Measurements from ENCODE around the gene HMG20A. TPM values are rescaled to one million over a fixed set of nuclear protein-coding genes. Genes with fewer than 3 reads are reported as not detected.

Gene HMG20A
- total RNA-seq, 1 donor from 2014 or later = 56.3 TPM

DNA sequence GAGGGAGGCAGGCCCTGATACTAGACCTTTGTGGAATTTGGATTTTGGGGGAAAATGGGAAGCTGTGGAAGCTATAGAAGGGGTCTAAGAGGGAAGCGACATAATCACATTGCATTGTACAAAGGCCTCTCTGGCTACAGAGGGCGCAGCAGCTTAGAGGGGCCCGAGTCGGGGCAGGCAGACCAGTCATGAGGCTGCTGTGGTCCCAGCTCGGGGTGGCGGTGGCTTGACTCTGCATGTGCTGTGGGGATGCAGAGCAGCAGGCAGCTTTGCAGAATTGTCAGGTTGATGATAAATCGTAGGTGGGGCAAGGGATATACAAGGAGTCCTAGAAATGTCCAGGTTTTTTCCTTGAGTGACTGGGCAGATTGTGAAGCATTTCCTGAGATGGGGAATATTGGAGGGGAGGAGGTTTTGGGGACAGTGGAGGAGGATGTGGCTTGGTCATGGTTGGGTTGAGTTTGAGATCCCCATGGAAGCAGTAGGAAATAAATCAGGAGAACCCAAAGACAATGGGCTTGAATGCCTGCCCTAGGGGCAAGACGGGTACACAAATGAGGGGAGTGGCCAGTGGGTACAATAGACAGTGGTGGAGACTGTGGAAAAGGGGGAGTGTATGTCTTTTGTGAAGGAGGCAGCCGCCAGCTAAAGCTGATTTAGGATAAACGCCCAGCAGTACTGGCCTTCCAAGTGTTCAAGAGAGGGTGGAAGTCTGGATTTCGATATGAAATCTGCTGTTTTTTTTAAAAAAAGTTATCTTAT lies 94.1 kb downstream of the HMG20A start:
- intact Hi-C loops (cut with micrococcal nuclease) = no loop called here

DNA sequence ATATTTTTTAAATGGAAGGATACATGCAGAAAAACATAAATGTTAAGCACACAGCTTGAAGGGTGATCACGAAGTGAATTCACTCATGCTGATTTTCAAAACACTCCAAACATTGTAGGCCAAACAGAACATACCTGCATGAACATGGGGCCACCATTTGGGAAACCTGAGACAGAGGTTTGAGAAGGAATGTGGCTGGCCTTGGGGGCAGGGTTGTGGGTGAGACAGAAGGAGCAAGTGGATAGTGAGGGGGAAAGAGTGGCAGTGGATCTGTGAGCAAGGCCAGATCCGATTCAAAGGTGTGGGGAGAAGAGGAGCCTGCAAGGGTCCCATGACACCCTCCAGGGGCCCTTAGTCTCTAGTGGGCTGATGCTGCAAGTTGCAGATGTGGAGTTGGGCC lies 94.9 kb downstream of the HMG20A start:
- intact Hi-C loops (cut with micrococcal nuclease) = no loop called here

DNA sequence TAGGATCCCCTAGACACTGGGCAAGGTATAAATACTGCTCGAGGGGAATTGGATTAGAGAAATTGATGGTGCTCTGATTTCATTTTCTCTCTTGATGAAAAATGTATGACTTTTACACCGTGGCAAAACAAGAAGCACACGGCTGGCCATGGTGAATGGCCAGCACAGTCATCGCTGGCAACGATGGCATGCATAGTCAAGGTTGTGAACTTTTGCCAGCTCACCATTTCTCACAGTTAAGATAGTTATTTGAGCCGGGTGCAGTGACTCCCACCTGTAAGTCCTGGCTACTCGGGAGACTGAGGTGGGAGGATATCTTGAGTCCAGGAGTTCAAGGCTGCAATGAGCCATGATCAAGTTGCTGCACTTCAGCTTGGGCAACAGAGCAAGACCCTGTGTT lies 95.4 kb downstream of the HMG20A start:
- intact Hi-C loops (cut with micrococcal nuclease) = no loop called here

DNA sequence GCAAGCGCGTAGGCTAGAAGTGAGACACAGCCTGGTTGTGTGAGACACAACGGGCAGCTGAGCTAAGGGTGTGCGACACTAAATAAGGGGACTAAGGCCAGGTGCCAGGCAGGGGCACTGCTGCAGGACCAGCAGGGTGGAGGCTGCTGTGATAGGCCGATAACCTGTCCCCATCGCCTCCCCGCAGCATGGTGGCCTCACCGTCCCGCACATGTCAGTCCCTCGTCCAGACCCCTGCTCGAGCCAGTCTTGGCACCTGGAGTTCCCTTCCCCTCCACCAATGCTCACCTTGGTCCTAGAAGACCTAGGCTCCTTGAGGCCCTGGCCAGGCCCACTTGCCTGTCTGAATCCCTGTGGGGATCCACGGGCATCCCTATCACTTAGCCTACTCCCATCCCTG lies 96.1 kb downstream of the HMG20A start:
- intact Hi-C loops (cut with micrococcal nuclease) = no loop called here

DNA sequence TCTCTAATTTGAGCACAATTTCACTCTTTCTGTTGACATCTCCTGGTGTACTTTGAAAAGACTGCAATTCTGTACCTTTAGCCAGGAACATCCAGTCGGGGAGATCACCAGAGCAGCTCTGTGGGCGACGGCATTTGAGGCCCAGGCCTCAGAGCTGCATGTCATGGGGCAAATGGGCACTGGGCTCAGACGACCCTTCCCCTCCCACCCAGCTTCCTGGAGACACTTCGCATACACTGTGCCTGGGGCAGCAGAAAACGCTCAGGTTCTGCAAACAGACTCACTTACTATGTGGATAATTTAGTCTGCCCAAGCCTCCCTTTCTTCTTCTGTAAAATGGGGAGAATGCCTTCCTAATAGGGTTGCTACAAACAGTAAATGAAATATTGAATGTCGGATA lies 96.9 kb downstream of the HMG20A start:
- intact Hi-C loops (cut with micrococcal nuclease) = no loop called here

DNA sequence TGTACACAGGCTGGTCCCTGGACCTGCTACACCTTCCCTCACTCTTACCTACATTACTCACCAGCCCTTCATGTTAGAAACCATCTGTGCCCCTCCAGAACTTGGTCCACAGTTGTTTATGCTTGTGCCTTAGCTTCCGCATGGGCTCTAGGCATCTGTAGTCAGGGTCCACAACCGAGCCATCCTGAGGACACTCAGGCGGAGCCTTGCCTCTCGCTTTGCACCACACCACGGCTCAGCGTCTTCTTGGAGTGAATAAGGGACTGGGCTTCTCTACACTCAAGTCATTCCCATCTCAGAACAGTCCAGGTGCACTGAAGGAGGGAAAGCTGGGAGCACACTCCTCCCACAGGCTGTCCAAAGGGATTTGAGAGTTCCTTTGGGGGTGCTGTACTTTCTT lies 97.8 kb downstream of the HMG20A start:
- intact Hi-C loops (cut with micrococcal nuclease) = no loop called here

DNA sequence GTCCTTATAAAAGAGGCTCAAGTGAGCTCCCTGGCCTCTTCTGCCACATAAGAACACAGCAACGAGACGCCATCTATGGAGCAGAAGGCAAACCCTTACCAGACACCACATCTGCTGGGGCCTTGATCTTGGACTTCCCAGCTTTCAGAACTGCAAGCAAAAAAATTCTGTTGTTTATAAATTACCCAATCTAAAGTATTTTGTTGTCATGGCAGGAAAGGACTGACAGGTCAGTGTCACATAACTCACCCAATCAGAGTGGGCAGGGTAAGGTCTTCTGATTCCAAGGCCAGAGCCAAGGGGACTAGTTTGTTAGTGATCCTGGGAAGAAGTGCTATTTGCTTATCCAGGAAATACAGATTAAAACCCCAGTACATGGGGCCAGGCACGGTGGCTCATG lies 98.9 kb downstream of the HMG20A start:
- intact Hi-C loops (cut with micrococcal nuclease) = no loop called here

DNA sequence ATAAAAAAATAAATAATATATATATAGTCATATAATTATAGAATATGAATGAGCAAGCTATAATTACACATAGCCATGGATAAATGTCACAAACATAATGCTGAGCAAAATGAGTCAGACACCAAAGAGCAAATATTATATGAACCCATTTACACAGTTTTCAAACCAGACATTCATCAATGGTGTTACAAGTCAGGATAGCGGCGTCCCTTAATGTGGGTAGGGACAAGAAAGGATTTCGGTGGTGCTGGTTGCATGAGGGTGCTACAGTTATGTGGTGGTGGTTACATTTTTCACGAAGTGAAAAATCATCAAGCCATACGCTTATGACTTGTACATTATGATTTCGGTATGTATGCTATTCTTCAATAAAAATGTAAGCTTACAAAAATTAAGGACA lies 100.5 kb downstream of the HMG20A start:
- intact Hi-C loops (cut with micrococcal nuclease) = no loop called here

DNA sequence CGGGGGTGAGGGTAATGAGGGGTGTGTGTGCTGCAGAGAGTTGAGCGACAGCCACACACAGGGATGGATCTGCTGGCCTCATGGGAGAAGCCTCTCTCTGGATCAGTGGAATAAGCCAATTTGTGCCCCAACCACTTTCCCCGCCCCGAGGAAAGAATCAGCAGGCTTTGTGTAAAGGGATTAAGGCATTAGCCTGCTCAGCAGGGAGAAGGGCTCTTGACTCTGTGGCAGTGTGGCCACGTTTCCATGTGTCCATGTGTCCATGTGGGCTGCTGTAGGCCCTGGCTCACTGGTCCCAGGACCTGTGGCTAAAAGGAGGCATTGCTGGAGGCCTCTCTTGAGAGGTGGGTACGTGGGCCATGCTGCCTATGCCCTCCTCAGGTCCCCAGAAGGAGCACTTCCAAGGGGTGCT lies 104.7 kb downstream of the HMG20A start:
- intact Hi-C loops (cut with micrococcal nuclease) = no loop called here

DNA sequence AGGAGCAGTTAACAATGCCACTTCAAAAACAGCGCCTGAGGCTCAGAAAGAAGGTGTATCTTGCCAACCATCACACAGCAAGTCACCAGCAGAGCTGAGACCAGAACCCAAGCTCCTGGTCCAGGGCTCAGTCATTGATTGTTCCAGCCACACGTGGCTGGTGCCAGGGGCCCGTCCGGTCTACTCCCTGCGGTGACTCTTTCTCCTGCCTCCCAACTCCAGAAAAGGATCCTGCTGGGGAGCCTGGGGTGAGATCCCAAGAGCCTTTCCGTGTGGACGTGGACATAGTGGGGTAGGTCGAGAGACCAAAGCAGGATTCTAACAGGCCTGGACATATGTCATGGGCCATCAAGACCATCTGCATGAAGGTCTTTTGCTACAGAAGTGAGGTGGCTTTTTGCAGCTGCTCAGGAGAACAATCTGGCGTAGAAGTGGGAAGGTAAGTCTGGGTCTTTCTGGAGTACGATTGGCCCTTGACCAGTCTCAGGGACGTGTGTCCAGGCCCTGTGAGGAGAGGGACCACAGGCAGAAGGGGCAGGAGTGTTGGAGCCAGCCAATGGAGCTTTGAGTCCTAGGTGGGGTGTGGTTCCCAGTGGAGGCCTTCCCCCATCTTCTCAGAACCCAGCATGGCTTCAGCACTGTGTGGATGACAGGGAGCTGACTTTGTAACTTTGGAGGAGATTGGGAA lies 105.4 kb downstream of the HMG20A start:
- intact Hi-C loops (cut with micrococcal nuclease) = no loop called here

DNA sequence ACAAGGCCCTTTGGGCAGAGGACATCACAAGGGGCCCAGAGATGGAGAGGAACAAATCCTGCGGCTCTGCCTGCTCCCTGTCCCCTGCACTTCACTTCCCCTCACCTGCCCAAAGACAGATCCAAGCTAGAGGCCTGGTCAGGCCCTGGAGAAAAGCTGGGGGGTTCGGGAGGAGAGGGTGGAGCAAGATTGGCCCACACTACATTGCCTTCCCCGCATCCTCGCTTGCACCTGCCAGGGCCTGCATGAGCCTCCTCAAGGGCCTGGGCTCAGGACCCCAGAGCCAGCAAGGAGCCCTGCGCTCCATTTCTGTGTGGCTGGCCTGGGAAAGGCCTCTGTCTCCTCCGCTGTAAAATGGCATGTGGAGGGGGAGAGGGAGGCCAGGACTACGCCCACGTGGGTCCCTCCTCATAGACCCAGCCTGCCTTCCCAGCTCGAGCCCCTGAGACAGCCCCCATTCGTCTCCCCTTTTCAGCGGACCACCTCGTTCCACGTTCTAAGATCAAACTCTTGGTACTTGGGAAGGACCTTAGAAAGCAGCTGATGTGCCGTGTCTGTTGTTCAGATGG lies 106.0 kb downstream of the HMG20A start:
- intact Hi-C loops (cut with micrococcal nuclease) = no loop called here

DNA sequence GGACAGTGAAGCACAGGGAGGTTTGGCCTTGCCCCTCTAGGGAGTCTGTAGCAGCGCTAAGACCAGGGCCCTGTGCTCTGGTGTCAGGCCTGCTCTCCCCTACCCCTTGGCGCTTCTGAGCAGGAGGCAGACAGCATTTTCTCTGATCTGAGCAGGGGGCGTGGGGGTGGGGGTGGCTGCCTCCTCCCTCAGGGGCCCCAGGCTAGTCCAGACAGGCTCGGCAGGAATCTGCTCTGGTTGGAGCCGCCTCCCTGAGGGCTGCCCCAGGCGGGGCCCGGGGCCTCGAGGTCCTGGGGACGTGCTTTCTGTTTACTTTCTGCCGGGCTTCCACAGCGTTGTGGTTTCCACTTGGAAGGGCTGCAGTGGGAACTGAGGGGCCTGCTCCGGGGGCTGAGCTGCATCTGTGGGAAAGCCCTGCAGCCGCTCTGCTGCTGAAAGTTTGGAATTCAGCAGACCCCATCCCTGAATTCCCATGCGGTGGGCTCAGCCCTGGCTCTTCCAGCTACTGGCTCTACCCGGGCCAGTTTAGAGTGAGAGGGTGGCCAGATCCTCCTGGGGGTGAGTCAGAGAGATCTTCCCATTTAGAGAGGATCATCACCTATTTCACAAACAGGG lies 106.6 kb downstream of the HMG20A start:
- intact Hi-C loops (cut with micrococcal nuclease) = no loop called here

DNA sequence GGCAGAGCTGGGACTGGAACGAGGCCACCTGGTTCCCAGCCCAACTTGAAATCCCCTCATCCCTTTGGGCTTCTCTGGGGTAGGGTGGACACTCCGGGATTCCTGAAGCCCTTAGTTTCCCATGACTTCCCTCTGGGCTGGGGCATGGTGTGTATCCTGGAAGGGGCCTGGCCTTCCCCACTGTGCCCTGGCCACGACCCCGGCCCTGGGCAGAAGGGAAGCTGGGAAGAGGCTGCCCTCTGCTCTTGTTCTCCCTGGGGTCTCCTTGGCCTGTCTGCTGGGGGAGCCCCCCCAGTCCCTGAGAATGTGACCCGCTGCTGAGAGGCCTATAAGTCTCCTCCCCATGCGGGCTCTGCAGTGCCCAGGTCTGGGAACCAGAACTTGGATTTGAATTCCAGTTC lies 107.1 kb downstream of the HMG20A start:
- intact Hi-C loops (cut with micrococcal nuclease) = no loop called here

DNA sequence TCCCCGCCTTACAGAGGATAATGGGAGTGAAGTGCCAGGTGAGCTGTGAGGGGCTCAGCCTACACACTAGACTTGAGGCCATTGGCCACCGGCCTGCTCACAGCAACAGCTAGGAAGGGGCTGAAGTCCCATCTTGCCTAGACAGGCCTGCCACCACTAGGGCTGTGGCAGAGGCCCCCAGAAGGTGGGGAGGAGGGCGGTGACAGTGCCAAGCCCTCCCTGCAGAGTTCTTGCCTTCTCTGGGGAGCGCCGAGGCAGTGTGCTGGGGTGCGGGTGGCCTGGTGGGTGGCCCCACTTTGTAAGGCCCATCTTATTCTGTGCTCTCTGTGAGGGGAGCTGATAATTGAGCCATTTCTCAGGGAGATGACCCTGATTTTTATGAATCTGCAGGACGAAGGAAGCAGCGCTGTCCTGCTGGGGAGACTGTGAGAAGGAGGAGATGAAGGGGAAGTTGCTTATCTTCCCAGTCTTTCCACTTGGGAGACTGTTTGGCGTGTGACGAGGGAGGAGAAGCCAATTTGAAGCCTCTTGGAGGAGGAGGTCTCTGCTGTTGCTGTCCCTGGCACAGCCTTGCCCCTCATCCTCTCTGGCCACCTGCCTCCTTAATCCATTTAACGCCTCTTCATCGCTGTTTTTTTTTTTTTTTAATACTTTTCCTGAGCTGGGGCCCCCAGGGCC lies 107.7 kb downstream of the HMG20A start:
- intact Hi-C loops (cut with micrococcal nuclease) = no loop called here

DNA sequence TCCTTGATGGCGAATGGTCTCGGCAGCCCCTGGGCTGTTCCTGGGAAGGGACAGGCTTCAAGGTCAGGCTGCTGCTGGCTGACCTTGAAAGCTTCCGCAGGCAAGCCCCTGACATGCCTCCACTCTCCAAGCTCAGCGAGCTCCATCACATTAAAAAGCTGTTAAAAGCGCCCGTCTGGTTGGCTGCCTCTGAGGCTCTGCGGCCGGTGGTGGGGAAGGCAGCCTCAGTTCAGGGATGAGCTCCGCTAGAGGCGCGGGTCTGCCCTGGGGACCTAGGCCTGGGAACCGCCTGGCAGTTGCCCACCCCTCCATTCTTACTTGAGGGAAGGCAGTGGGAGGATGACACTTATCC lies 108.3 kb downstream of the HMG20A start:
- intact Hi-C loops (cut with micrococcal nuclease) = no loop called here

DNA sequence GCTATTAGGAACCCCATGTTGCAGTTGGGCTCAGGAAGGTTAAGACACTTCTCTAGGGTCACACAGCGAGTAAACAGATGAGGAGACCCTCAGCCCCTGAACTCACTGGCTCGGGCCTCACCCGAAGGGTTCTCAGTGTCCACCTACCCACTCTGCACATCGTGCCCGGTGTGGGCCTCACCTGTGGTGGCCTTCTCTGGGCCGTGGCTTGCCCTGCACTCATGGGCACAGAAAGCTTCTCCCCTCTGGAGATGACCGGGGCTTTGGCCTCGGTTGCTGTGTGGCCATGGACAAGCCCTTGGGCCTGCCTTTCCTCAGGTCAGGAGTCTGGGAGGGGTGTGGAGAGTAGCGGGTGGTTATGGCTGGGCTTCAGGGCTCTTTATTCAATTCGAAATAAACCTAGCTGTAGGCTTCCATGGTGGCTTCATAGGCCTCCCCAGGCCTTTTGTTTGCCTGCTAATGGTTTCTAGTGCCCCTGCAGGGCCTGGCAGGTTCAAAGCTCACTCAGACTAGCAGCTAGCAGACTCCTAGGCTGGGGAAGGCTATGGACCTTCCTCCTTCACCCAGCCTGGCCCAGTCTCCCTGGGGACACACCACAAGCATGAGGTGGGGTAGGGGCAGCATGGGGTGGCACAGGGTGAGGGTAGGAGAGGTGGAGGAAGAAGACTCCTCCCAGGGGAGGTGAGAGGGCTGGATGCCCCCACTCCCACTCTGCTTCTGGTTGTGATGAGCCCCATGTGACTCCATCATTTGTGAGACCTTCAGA lies 108.9 kb downstream of the HMG20A start:
- intact Hi-C loops (cut with micrococcal nuclease) = no loop called here

DNA sequence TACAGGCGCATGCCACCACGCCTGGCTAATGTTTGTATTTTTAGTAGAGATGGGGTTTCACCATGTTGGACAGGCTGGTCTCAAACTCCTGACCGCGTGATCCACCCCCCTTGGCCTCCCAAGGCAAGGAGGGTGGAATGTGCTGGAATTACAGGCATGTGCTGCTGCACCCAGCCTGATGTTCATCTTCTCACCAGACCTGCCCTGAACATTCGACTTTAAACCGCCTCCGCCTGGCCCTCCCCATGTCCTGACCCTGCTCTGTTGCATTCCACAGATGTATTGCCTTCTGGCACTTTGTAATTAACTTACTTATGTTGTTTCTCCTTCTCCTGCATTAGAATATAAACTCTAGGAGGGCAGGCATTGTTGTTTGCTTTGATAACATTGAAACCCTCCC lies 109.9 kb downstream of the HMG20A start:
- intact Hi-C loops (cut with micrococcal nuclease) = no loop called here

DNA sequence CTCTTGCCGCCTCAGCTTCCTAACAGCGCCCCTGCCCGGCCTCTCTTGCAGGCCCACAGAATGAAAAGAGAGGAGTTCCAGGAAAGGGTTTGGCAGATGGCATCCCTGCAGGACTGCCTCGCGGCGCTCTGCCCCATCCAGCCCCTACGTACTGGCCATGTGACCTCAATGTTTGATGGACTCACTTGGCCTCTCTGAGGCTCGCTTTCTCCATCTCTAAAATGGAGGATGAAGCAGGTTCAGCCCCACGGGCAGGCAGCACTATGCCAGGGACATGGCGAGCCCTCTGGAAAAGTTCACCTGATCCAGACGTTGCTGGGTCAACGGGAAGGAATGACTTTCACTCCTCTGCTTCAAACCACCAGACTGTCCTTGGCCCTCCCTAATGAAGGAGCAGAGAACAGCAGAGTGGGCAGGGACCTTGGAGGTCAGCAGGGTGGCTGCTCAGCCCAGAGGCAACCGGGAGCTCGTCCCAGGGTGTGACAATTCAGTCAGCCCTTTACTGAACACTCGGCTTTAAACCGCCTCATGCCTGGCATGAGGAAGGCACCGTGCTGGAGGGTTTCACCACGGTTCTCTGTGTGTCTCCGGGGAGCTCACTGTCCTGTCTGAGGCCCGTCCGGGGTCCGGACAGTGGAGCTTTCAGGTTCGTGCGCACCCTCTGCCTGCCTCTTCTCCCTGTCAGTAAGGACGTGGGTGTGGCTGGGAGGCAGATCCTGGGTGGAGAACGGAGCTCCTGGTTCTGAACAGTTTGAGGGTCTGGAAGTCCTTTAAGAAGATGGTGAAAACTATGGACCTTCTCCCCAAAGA lies 110.7 kb downstream of the HMG20A start:
- intact Hi-C loops (cut with micrococcal nuclease) = no loop called here

DNA sequence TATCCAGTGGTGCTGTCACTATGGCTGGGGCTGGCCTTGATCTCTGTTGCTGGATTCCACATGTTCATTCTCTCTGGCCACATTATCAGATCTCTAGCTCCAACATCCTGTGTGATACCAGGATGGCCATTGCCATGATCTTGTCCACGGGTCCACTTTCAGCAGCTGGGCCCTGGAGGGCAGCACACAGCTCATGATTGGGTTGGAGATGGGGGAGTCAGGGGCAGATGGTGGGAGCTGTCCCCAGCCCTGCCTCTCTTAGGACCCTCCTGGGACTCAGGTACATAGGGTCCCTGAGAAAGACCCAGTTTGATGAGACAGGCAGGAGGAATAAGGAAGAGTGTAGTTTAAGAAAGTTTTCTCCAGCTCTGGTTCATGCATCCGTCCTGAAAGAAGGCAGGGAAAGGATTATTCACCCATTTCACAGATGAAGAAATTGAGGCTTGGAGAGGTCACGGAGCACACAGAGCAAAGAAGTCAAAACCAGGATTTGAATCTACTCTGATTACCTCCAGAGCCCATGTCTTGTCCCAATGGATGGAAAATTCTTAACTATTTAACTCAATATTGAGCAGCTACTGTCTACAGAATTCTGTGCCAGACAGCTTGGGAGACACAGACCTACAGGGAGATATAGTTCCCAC lies 111.5 kb downstream of the HMG20A start:
- intact Hi-C loops (cut with micrococcal nuclease) = no loop called here

DNA sequence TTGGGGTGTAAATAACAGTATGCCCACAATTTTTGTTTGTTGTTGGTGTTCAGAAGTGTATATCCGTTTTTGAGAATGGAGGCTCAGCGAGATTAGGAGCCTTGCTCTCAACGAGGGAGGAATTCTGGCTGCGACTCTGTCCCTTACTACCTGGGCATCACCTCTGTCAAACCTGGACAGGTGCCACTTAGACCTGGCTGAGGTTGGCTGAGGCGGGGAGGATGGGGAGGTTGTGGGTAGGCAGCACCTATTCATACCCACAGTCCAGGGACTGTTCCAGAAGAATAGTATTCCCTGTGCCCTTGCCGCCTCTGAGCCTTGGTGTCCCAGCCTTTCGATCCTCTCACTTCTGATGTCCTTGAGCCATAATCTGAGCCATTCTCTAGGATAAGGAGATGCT lies 112.2 kb downstream of the HMG20A start:
- intact Hi-C loops (cut with micrococcal nuclease) = no loop called here
